SK-N-SH (cell line): ENCODE measurements around the gene TTC17. TPM values are rescaled to one million over a fixed set of nuclear protein-coding genes. Genes with fewer than 3 reads are reported as not detected.

Source experiments
- CTCF ChIA-PET: fragments of 300-600, 350-600 bp; formaldehyde crosslinking; extraction: SDS; loops from one replicate; lab custom pipeline; 2021; lab: Yijun Ruan, JAX
- POLR2A ChIA-PET: fragments of 350-600 bp; sonication (Branson Sonifier 250); formaldehyde crosslinking; extraction: SDS; loops from one replicate; lab custom pipeline; 2020; ENCODE audit warnings: antibody characterized with exemption, inconsistent platforms; lab: Yijun Ruan, JAX
- DNase-seq: peaks from one replicate; pipeline ENCODE4 v3.0.0; 2012
- H2AFZ ChIP-seq: fragments of 200-600 bp; sonication (generic); 2 replicates; pipeline ENCODE4 v1.8.1; 2016; ENCODE audit warnings: antibody characterized with exemption, mild to moderate bottlenecking, low read depth
- H3F3A ChIP-seq: fragments of 200-600 bp; sonication (generic); replicated peaks from 2 replicates; pipeline ENCODE3; 2016; ENCODE audit warnings: antibody characterized with exemption, mild to moderate bottlenecking; ENCODE audit not compliant: insufficient read depth
- H3K27ac ChIP-seq, 2 experiments: fragments of 200-500 bp in 1 of 2; fragments of 200-600 bp in 1 of 2; sonication (Bioruptor generic) in 1 of 2; sonication (generic), shearing (Covaris generic) in 1 of 2; 2 replicates each; pipeline versions ENCODE4 v1.5.1 to v1.6.1; 2014 to 2016; ENCODE audit warnings: low read depth in 2 of 2, inconsistent platforms in 1 of 2, low read length in 1 of 2, mild to moderate bottlenecking in 1 of 2, mixed read lengths in 1 of 2
- H3K27me3 ChIP-seq: fragments of 200-600 bp; sonication (generic), shearing (Covaris generic); 2 replicates; pipeline ENCODE4 v1.6.1; 2016; ENCODE audit warnings: mixed run types; ENCODE audit not compliant: insufficient read depth
- H3K36me3 ChIP-seq, 2 experiments: fragments of 200-500 bp in 1 of 2; fragments of 200-600 bp in 1 of 2; sonication (Bioruptor generic) in 1 of 2; sonication (generic) in 1 of 2; replicated peaks in 1 of 2; 2 replicates each; pipeline versions ENCODE3 to v1.5.1; 2014 to 2016; ENCODE audit warnings: low read length in 1 of 2, mild to moderate bottlenecking in 1 of 2; ENCODE audit not compliant: insufficient read depth in 2 of 2, control insufficient read depth in 1 of 2
- H3K4me1 ChIP-seq, 2 experiments: fragments of 200-500 bp in 1 of 2; fragments of 200-600 bp in 1 of 2; sonication (Bioruptor generic) in 1 of 2; sonication (generic), shearing (Covaris generic) in 1 of 2; 2 replicates each; pipeline versions ENCODE4 v1.5.1 to v1.6.1; 2014 to 2016; ENCODE audit warnings: low read depth in 1 of 2, low read length in 1 of 2, mixed run types in 1 of 2; ENCODE audit not compliant: insufficient read depth in 2 of 2, control insufficient read depth in 1 of 2
- H3K4me2 ChIP-seq: fragments of 200-600 bp; sonication (generic), shearing (Covaris generic); 2 replicates; pipeline ENCODE4 v1.6.1; 2017; ENCODE audit warnings: mixed run types
- H3K4me3 ChIP-seq, 2 experiments: fragments of 200-500 bp in 1 of 2; fragments of 200-600 bp in 1 of 2; sonication (Bioruptor generic) in 1 of 2; sonication (generic), shearing (Covaris generic) in 1 of 2; 2 replicates each; pipeline versions ENCODE4 v1.5.1 to v1.8.1; 2014 to 2016; ENCODE audit warnings: low read depth in 2 of 2, inconsistent platforms in 1 of 2, low read length in 1 of 2, mild to moderate bottlenecking in 1 of 2, mixed read lengths in 1 of 2, moderate library complexity in 1 of 2
- H3K79me2 ChIP-seq: fragments of 200-600 bp; sonication (generic); 2 replicates; pipeline ENCODE4 v1.8.1; 2017; ENCODE audit warnings: mild to moderate bottlenecking; ENCODE audit not compliant: insufficient read depth
- H3K9ac ChIP-seq: fragments of 200-600 bp; sonication (generic); 2 replicates; pipeline ENCODE4 v1.6.1; 2017; ENCODE audit warnings: mixed run types
- H3K9me2 ChIP-seq: fragments of 200-600 bp; sonication (generic); 2 replicates; pipeline ENCODE4 v1.6.1; 2017; ENCODE audit warnings: mixed run types
- H3K9me3 ChIP-seq: fragments of 200-600 bp; sonication (generic); 2 replicates; pipeline ENCODE4 v1.6.1; 2017; ENCODE audit warnings: mixed run types, mild to moderate bottlenecking, moderate library complexity
- H4K20me1 ChIP-seq: fragments of 200-600 bp; sonication (generic); 2 replicates; pipeline ENCODE4 v1.6.1; 2017; ENCODE audit warnings: mild to moderate bottlenecking, mixed run types; ENCODE audit not compliant: insufficient read depth
- CHD2 ChIP-seq: fragments of 150-350 bp; IDR thresholded peaks from 2 replicates; pipeline ENCODE4 v1.6.1; 2018; ENCODE audit warnings: low read length; ENCODE audit not compliant: partially characterized antibody
- EZH2phosphoT487 ChIP-seq: fragments of 200-600 bp; sonication (generic); IDR thresholded peaks from 2 replicates; pipeline ENCODE4 v1.6.1; 2017; ENCODE audit warnings: low read depth, mixed run types, mild to moderate bottlenecking, antibody characterized with exemption, moderate library complexity, borderline replicate concordance
- FOXM1 ChIP-seq: IDR thresholded peaks from 2 replicates; pipeline ENCODE4 v1.4.0; 2012; ENCODE audit warnings: low read depth, mild to moderate bottlenecking
- GATA2 ChIP-seq: sonication (generic); formaldehyde crosslinking; IDR thresholded peaks from 2 replicates; pipeline ENCODE4 v1.5.0; 2020; ENCODE audit warnings: mild to moderate bottlenecking, missing genetic modification reagents
- IRF3 ChIP-seq: fragments of 150-350 bp; IDR thresholded peaks from 2 replicates; pipeline ENCODE4 v1.6.1; 2016; ENCODE audit warnings: mild to moderate bottlenecking, low read depth, low read length
- JUND ChIP-seq: IDR thresholded peaks from 2 replicates; pipeline ENCODE4 v1.4.0; 2012
- MEF2A ChIP-seq: IDR thresholded peaks from 2 replicates; pipeline ENCODE4 v1.4.0; 2012; ENCODE audit warnings: low read depth, borderline replicate concordance
- PBX3 ChIP-seq: IDR thresholded peaks from 2 replicates; pipeline ENCODE4; 2012
- POLR2AphosphoS5 ChIP-seq: IDR thresholded peaks from 2 replicates; pipeline ENCODE4 v1.6.1; 2012; ENCODE audit warnings: low read depth, low read length
- RAD21 ChIP-seq: IDR thresholded peaks from 2 replicates; pipeline ENCODE4 v1.6.1; 2012; ENCODE audit warnings: mild to moderate bottlenecking, low read length
- RCOR1 ChIP-seq: fragments of 150-350 bp; IDR thresholded peaks from 2 replicates; pipeline ENCODE4 v1.6.1; 2017; ENCODE audit warnings: antibody characterized with exemption, low read length
- REST ChIP-seq: IDR thresholded peaks from 2 replicates; pipeline ENCODE4 v1.6.1; 2012; ENCODE audit warnings: mild to moderate bottlenecking, low read depth, low read length, moderate library complexity
- RXRA ChIP-seq: IDR thresholded peaks from 2 replicates; pipeline ENCODE4 v1.4.0; 2012; ENCODE audit warnings: low read depth, mild to moderate bottlenecking, borderline replicate concordance
- SIN3A ChIP-seq: IDR thresholded peaks from 2 replicates; pipeline ENCODE4 v1.6.1; 2012; ENCODE audit warnings: low read depth, mild to moderate bottlenecking, low read length, moderate library complexity, borderline replicate concordance
- TAF1 ChIP-seq: IDR thresholded peaks from 2 replicates; pipeline ENCODE4 v1.6.1; 2012; ENCODE audit warnings: low read depth, mild to moderate bottlenecking, low read length, moderate library complexity, borderline replicate concordance
- TEAD4 ChIP-seq: IDR thresholded peaks from 2 replicates; pipeline ENCODE4 v1.4.0; 2012; ENCODE audit warnings: mild to moderate bottlenecking, borderline replicate concordance; ENCODE audit not compliant: insufficient read depth
- USF1 ChIP-seq: IDR thresholded peaks from 2 replicates; pipeline ENCODE4 v1.4.0; 2012; ENCODE audit warnings: low read depth, borderline replicate concordance
- USF2 ChIP-seq: fragments of 150-350 bp; IDR thresholded peaks from 2 replicates; pipeline ENCODE4 v1.6.1; 2017; ENCODE audit warnings: antibody characterized with exemption, low read length, low read depth, borderline replicate concordance
- YY1 ChIP-seq: IDR thresholded peaks from 2 replicates; pipeline ENCODE4 v1.4.0; 2012; ENCODE audit warnings: low read depth, mild to moderate bottlenecking
- WGBS: methylation state at CpG from one replicate; pipeline ENCODE4 v1.1.6; 2017; ENCODE audit warnings: low lambda C conversion rate; 5-methylcytosine and 5-hydroxymethylcytosine counted together
- polyA plus RNA-seq, 3 experiments: library from polyadenylated mRNA; depleted of rRNA; stranded (reverse); fragments of >200 nt; gene quantifications; 2 replicates each; pipeline ENCODE4 v1.2.3, GENCODE V29; 2012
- TF ChIP-seq, protein P1 (sequence below): fragments of 200-600 bp; sonication (generic); IDR thresholded peaks from 2 replicates; pipeline ENCODE4 v1.6.1; 2017; ENCODE audit warnings: antibody characterized with exemption, mild to moderate bottlenecking, moderate library complexity

Gene TTC17
- polyA plus RNA-seq, 1 of the 3 experiments (the other 2 are of a cell fraction): 66.0 TPM

- Histone ChIP-seq H3K9me2 (no peaks in the 10 kb centered on the region), H4K20me1 (peaks cover 60% of the 10 kb centered on the region), H3K36me3 (peaks cover 15 to 24% of the 10 kb centered on the region in 2 experiments), H3K27me3 (no peaks in the 10 kb centered on the region), H3F3A (peaks cover 4% of the 10 kb centered on the region), H3K27ac (no peak overlapping the region), H3K4me3 (no peak overlapping the region), H3K9me3 (no peaks in the 10 kb centered on the region), H3K9ac (no peak overlapping the region), H3K4me1 (peaks cover 9 to 17% of the 10 kb centered on the region in 2 experiments; a peak in 3 of 4 replicates), H3K79me2 (peaks cover 83% of the 10 kb centered on the region), H2AFZ (no peak overlapping the region), H3K4me2 (no peak overlapping the region)
- POLR2A ChIA-PET: no interaction called here
- TF ChIP-seq FOXM1 (no peak), PBX3 (no peak), USF2 (no peak), POLR2AphosphoS5 (no peak), MEF2A (no peak), EZH2phosphoT487 (no peak), TAF1 (no peak), YY1 (no peak), GATA2 (CRISPR knock-in tag) (no peak), REST (no peak), TEAD4 (no peak), JUND (no peak), RCOR1 (no peak), USF1 (no peak), CHD2 (no peak), SIN3A (no peak), RXRA (no peak), RAD21 (no peak), IRF3 (no peak)
- TF ChIP-seq, protein P1, sequence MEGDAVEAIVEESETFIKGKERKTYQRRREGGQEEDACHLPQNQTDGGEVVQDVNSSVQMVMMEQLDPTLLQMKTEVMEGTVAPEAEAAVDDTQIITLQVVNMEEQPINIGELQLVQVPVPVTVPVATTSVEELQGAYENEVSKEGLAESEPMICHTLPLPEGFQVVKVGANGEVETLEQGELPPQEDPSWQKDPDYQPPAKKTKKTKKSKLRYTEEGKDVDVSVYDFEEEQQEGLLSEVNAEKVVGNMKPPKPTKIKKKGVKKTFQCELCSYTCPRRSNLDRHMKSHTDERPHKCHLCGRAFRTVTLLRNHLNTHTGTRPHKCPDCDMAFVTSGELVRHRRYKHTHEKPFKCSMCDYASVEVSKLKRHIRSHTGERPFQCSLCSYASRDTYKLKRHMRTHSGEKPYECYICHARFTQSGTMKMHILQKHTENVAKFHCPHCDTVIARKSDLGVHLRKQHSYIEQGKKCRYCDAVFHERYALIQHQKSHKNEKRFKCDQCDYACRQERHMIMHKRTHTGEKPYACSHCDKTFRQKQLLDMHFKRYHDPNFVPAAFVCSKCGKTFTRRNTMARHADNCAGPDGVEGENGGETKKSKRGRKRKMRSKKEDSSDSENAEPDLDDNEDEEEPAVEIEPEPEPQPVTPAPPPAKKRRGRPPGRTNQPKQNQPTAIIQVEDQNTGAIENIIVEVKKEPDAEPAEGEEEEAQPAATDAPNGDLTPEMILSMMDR: no peak
- no peak for DNase-seq
- CTCF ChIA-PET: no interaction called here
- 96% methylated on average over 2 of the region's 2 CpGs for WGBS
Observed at GRCh38 chr11:43315966-43316365, 42.8 kb upstream of the TTC17 start.
